Spleen (tissue), 11 donors: ENCODE measurements around the gene DAO. TPM values are rescaled to one million over a fixed set of nuclear protein-coding genes. Genes with fewer than 3 reads are reported as not detected.

ENCODE experiments used
- DNase-seq: peaks from one replicate; pipeline ENCODE4 v3.0.0-alpha.2; 2020
- H3K27ac ChIP-seq, 8 donors: fragments of 200-600 bp; sonication (generic) in 7 of 8; 1 replicate in 4 of 8; 2 replicates in 4 of 8; pipeline versions ENCODE4 v1.5.0 to v1.8.0; 2016 to 2021; ENCODE audit warnings: inconsistent platforms in 4 of 8, mild to moderate bottlenecking in 4 of 8, moderate library complexity in 1 of 8
- H3K27me3 ChIP-seq, 7 donors: fragments of 200-600 bp; sonication (generic) in 6 of 7; replicated peaks in 1 of 7; 1 replicate in 4 of 7; 2 replicates in 3 of 7; pipeline versions ENCODE4 v1.5.0 to v1.8.0; 2016 to 2021; ENCODE audit warnings: inconsistent platforms in 3 of 7, mild to moderate bottlenecking in 1 of 7
- H3K36me3 ChIP-seq, 6 donors: fragments of 200-600 bp; sonication (generic) in 5 of 6; 1 replicate in 4 of 6; 2 replicates in 2 of 6; pipeline versions ENCODE4 v1.5.0 to v1.8.0; 2016 to 2021; ENCODE audit warnings: inconsistent platforms in 2 of 6
- H3K4me1 ChIP-seq, 6 donors: fragments of 200-600 bp; sonication (generic) in 5 of 6; 1 replicate in 3 of 6; 2 replicates in 3 of 6; pipeline versions ENCODE4 v1.5.0 to v1.8.0; 2016 to 2021; ENCODE audit warnings: inconsistent platforms in 3 of 6
- H3K4me3 ChIP-seq, 8 donors: fragments of 200-600 bp; sonication (generic) in 7 of 8; 1 replicate in 4 of 8; 2 replicates in 4 of 8; pipeline versions ENCODE4 v1.5.0 to v1.8.0; 2016 to 2021; ENCODE audit warnings: inconsistent platforms in 4 of 8, mild to moderate bottlenecking in 4 of 8, moderate library complexity in 2 of 8
- H3K9me3 ChIP-seq, 8 donors: fragments of 200-600 bp; sonication (generic) in 7 of 8; 1 replicate in 4 of 8; 2 replicates in 4 of 8; pipeline versions ENCODE4 v1.5.0 to v1.8.0; 2016 to 2021; ENCODE audit warnings: inconsistent platforms in 4 of 8
- POLR2A ChIP-seq, 3 donors: fragments of 450-650 bp; IDR thresholded peaks; one replicate each; pipeline ENCODE4 v1.5.1; 2017; ENCODE audit warnings: antibody characterized with exemption in 3 of 3, mild to moderate bottlenecking in 1 of 3
- POLR2AphosphoS5 ChIP-seq, 3 donors: sonication (generic); formaldehyde crosslinking; IDR thresholded peaks; one replicate each; pipeline ENCODE4 v1.5.1; 2017; ENCODE audit warnings: antibody characterized with exemption in 3 of 3
- WGBS, 5 donors: extraction: QIAGEN DNeasy Blood & Tissue Kit in 3 of 5; methylation state at CpG; one replicate each; pipeline versions ENCODE4 v1.1.5 to v1.1.7; 2013 to 2018; 5-methylcytosine and 5-hydroxymethylcytosine counted together
- intact Hi-C: fragments of 100-400 bp; cut with DNase I; formaldehyde crosslinking; loops from one replicate; pipeline ENCODE4 v1.15.0; 2023; ENCODE audit warnings: low total_unique reads
- polyA plus RNA-seq, 3 donors: library from polyadenylated mRNA; stranded (reverse); fragments of 200-250 nt; gene quantifications; one replicate each; pipeline ENCODE4 v1.2.1, GENCODE V29; 2013
- total RNA-seq, 7 donors: library from RNA; depleted of rRNA in 3 of 7; stranded (reverse); fragments of >200 nt in 3 of 7; fragmentation: NEBNext Ultra II Directional in 4 of 7; extraction: Animal tissue kit (Norgen Biotek cat#: 25700) in 4 of 7; gene quantifications; one replicate each; pipeline versions ENCODE4 v1.1.0 to v1.2.1, GENCODE V29; 2016 to 2021
- TF ChIP-seq, protein P1 (sequence below), 11 experiments: fragments of 200-600 bp in 7 of 11; fragments of 450-650 bp in 4 of 11; sonication (generic) in 4 of 11; IDR thresholded peaks in 8 of 11; conservative IDR thresholded peaks in 3 of 11; 1 replicate in 7 of 11; 2 replicates in 4 of 11; pipeline versions ENCODE4 v1.4.0 to v1.8.0; 2016 to 2021; ENCODE audit warnings: antibody characterized with exemption in 11 of 11, inconsistent platforms in 4 of 11, mild to moderate bottlenecking in 1 of 11
- donor health status: healthy with polysubstance abuse.
- donor health status: DM: no; HTN: no; CAD: no; lungs with moderate emphysema.
- donor health status: DM: no; HTN: no; CAD: no.
- donor health status: Bipolar disorder and iron deficiency.
- donor health status: healthy.
- donor health status: DM: no; HTN: no; CAD: no.
- donor health status: DM: yes; HTN: yes; CAD: no.

DAO gene
- total and polyA plus RNA-seq, 10 donors = 0.42 TPM; not detected in 9

DNA sequence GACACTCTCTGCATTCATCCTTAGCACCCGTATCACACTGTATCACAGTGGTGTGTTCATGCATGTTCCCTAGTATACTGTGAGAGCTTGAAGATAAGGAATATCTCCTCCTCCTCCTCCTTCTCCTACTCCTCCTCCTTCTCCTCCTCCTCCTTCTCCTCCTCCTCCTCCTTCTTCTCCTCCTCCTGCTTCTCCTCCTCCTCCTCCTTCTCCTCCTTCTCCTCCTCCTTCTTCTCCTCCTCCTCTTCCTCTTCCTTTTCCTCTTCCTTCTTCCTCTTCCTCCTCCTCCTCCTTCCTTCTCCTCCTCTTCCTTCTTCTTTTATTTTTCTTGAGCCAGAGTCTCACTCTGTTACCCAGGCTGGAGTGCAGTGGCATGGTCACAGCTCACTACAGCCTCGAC lies 27.1 kb downstream of the DAO start:
- H3K27me3 ChIP-seq = no peaks in the 10 kb centered on the region
- DNase-seq = no peak
- H3K27ac ChIP-seq = peak overlapping the region in 1 of 8 donors; percentile 1
- no peaks in the 10 kb centered on the region for H3K9me3 ChIP-seq
- 78 to 88% (median 82%) methylated on average over 2 of the region's 2 CpGs for WGBS, 5 donors
- TF ChIP-seq, protein P1, sequence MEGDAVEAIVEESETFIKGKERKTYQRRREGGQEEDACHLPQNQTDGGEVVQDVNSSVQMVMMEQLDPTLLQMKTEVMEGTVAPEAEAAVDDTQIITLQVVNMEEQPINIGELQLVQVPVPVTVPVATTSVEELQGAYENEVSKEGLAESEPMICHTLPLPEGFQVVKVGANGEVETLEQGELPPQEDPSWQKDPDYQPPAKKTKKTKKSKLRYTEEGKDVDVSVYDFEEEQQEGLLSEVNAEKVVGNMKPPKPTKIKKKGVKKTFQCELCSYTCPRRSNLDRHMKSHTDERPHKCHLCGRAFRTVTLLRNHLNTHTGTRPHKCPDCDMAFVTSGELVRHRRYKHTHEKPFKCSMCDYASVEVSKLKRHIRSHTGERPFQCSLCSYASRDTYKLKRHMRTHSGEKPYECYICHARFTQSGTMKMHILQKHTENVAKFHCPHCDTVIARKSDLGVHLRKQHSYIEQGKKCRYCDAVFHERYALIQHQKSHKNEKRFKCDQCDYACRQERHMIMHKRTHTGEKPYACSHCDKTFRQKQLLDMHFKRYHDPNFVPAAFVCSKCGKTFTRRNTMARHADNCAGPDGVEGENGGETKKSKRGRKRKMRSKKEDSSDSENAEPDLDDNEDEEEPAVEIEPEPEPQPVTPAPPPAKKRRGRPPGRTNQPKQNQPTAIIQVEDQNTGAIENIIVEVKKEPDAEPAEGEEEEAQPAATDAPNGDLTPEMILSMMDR (IDR thresholded peaks at IDR 0.05 in 8 of 11, conservative IDR thresholded peaks at IDR 0.05 in 3 of 11) = no peak
- TF ChIP-seq POLR2AphosphoS5 (IDR thresholded peaks at IDR 0.05) (no peak), POLR2A (IDR thresholded peaks at IDR 0.05) (no peak)
- intact Hi-C loops = no loop called here
- H3K4me1 ChIP-seq = peaks cover 8 to 38% (median 25%) of the 10 kb centered on the region in 6 donors
- no peak overlapping the region for H3K4me3 ChIP-seq
- no peaks in the 10 kb centered on the region for H3K36me3 ChIP-seq

DNA sequence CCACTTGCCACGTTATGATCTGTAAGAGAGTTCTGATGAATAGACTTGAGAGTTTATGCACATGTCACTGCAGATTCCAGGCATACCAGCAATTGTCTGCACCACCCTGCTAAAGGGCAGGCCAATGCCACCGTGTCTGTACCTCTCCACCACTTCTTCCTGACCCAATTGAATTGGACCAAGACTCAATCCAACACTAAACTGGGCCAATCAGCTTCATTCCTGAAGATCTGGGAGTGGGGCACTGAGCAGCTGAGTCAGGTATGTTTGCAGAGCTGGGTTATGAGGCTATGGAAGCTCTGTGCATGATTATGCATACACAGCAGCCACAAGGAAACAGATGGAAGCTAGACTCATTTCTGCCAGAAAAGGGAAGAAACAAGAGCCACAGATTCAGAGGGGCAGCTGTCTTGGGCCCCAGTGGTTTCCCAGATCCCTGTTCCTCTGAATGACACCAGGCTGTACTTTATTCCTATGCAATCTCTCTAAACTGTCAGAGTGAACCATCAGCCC lies 28.0 kb downstream of the DAO start:
- Histone ChIP-seq H3K36me3 (no peaks in the 10 kb centered on the region), H3K27ac (peak overlapping the region in 4 of 8 donors; percentile 25 to 33 (median 28)), H3K4me1 (peaks cover 8 to 38% (median 25%) of the 10 kb centered on the region in 6 donors), H3K27me3 (no peaks in the 10 kb centered on the region), H3K9me3 (no peaks in the 10 kb centered on the region), H3K4me3 (no peak overlapping the region)
- WGBS, 5 donors = 13 to 26% (median 19%) methylated on average over 2 of the region's 2 CpGs
- intact Hi-C loops = no loop called here
- TF ChIP-seq POLR2AphosphoS5 (IDR thresholded peaks at IDR 0.05) = no peak
- TF ChIP-seq, protein P1 (IDR thresholded peaks at IDR 0.05 in 8 of 11, conservative IDR thresholded peaks at IDR 0.05 in 3 of 11) = no peak
- TF ChIP-seq POLR2A (IDR thresholded peaks at IDR 0.05) = no peak
- peak; percentile 13 for DNase-seq

DNA sequence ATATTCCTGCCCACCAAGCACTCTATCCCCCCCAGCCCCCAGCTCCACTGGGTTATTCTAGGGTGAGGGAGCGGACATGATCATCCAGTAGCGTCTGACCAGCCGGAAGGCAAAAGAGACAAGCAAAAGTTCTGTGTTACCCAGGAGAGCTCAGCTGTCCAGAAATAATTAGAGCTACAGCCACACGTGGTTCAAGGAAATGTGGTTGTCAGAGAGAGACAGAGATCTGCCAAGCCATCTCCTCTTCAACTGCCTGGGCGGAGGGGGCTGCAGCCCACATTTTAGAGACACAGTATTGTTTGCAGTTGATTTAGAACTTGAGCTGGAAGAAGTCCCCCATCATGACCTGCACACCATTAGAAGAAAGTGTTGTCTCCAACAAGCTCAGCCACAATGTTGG lies 30.4 kb downstream of the DAO start:
- no peak overlapping the region for H3K27ac ChIP-seq
- TF ChIP-seq POLR2AphosphoS5 (IDR thresholded peaks at IDR 0.05) (no peak), POLR2A (IDR thresholded peaks at IDR 0.05) (no peak)
- TF ChIP-seq, protein P1 (IDR thresholded peaks at IDR 0.05 in 8 of 11, conservative IDR thresholded peaks at IDR 0.05 in 3 of 11) = no peak
- H3K36me3 ChIP-seq = no peaks in the 10 kb centered on the region
- no peak overlapping the region for H3K4me3 ChIP-seq
- intact Hi-C loops = no loop called here
- peaks cover 2 to 27% (median 9%) of the 10 kb centered on the region in 6 donors for H3K4me1 ChIP-seq
- no peak for DNase-seq
- no peaks in the 10 kb centered on the region for H3K9me3 ChIP-seq
- H3K27me3 ChIP-seq = no peaks in the 10 kb centered on the region
- WGBS, 5 donors = 79 to 90% (median 82%) methylated on average over 5 of the region's 5 CpGs

DNA sequence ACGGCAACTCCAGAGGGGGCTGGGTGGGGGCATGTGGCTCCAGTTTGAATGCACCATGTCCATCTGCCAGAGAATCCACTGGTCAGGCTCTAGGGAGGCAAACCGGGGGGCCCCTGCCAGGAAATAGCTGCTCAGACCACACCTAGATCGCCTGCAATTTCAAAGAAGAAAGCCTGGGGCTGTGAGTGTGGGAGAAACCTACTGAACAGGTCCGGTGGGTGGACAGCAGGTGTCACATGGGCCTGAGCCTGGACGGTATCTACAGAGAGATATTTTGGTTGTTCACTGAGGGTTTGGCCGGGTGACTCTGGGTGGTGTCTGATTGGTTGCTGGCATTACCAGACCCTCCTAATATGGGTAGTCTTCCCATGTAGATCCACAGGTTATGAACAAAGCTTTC lies 32.0 kb downstream of the DAO start:
- H3K4me1 ChIP-seq = peaks cover 0 to 11% (median 0%) of the 10 kb centered on the region in 6 donors
- H3K4me3 ChIP-seq = no peak overlapping the region
- H3K27ac ChIP-seq = no peak overlapping the region
- intact Hi-C loops = no loop called here
- TF ChIP-seq, protein P1 (IDR thresholded peaks at IDR 0.05 in 8 of 11, conservative IDR thresholded peaks at IDR 0.05 in 3 of 11) = no peak
- no peak for TF ChIP-seq POLR2AphosphoS5 (IDR thresholded peaks at IDR 0.05)
- no peak for TF ChIP-seq POLR2A (IDR thresholded peaks at IDR 0.05)
- no peak for DNase-seq
- 79 to 86% (median 84%) methylated on average over 4 to 6 of the region's 6 CpGs for WGBS, 5 donors
- H3K27me3 ChIP-seq = no peaks in the 10 kb centered on the region
- H3K36me3 ChIP-seq = no peaks in the 10 kb centered on the region
- H3K9me3 ChIP-seq = no peaks in the 10 kb centered on the region
